SIG-M5 treated with dmso at 0.1 percent for 504 hours (cell line): ENCODE measurements around the gene KCNMB2.
A peak's percentile ranks its signal among the peaks of the same experiment; 100 is the strongest.
"Not testable (repeated sequence)": the region's sequence is repeated elsewhere in the genome, so short reads cannot be mapped to it uniquely, and the experiment has no call there.

Source experiments
- DNase-seq: peaks from one replicate; lab custom pipeline; 2025; ENCODE audit not compliant: unreplicated experiment; lab: John Stamatoyannopoulos, UW

The KCNMB2 gene

DNA sequence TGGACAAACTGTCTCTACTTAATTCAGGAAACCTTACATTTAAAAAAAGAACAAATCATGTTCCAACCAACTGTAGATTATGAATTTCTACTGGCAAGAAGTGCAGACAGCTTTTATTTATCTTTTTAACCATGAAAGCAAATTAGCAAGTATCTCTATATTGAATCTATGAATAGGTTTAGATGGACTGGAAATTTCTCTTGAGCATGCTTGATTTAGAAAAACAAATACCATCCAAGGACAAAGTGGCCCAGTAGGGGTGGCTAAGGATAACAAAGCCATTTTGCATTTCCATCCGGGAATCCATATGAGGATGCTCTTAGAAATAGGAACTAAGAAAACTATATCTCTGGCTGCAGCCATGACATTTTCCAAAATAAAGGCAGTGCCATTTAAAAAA is 150.6 kb downstream of the KCNMB2 start:
- no peak for DNase-seq

DNA sequence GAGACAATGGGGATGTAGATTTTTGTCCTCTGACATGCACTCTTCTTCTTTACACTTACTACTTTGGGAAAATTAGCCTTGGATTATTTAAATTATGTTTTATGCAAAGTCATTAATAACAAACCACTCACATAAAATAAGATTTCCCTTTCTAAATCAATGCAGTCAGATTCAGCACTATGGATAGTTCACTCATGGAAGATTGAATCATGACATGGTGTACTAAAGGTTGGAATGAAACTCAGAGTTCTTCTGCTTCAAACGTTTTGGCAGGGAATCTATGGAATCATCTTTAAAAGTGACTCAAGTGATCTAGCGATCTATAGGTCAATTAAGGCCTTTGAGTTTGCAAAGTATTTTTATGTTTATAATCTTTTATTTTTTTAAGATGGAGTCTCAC is 154.3 kb downstream of the KCNMB2 start:
- DNase-seq, result no peak

DNA sequence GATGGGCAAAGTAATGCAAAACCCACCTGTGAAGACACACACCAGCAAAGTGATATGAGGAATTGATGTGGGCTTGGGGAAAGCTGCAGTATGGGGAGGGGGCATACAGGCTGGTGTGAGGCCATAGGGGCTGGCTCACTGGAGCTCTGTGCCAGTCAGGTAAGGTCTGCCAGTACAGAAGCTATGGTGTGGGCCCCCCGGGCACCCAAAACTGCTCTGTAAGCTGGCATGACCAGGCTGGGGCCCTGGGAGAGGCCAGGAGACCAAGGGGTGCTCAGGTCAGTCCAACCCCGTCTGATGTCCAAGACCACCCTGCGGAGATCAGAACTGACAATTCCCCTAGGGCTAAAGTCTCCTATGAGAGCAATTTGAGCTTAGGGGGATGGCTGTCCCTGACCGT is 163.1 kb downstream of the KCNMB2 start:
- no peak for DNase-seq

GRCh38 chr3:178699810-178700209 is 163.6 kb downstream of the KCNMB2 start:
- DNase-seq, result no peak

- no peak for DNase-seq
Observed at GRCh38 chr3:178703268-178703975, 167.2 kb downstream of the KCNMB2 start.

GRCh38 chr3:178705925-178706324 is 169.7 kb downstream of the KCNMB2 start:
- peak; percentile 37 for DNase-seq

DNA sequence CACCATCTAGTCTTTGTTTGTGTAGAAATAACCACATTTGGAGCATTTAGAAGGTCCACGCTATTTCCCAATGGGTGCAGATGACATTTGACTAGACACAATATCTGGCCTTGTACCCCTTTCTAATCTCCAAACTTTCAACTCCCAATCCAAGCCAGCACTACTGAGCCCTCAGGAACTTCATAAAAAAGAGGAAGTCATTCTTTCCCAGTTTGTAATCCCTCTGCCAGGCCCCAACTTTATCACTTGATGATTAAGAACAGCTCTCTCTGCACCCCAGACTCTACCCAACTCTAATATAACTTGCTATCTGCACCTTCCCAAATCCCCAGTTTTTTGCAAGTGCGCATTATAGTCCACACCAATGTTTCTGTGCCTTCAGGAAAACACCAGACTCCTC is 170.2 kb downstream of the KCNMB2 start:
- DNase-seq, result no peak

GRCh38 chr3:178707311-178708031 is 171.2 kb downstream of the KCNMB2 start:
- DNase-seq, result no peak

DNA sequence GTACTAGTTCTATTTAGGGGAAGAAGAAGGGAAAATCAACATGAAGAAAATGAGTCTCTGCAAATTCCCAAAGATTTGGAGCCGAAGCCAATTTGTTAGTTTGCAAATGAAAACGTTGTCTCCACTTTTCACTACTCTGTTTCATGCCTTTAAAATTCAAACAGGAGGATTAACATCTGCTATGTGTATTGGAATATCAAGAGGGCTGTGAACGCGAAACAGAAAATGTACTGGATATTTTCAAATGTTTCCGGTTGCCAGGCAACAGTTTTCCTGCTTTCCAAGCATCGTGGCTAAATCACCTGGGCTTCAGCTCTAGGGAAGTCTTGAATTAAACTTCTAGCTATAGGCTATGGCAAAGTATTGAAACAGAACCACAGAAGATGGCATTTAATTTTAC is 172.8 kb downstream of the KCNMB2 start:
- no peak for DNase-seq

DNA sequence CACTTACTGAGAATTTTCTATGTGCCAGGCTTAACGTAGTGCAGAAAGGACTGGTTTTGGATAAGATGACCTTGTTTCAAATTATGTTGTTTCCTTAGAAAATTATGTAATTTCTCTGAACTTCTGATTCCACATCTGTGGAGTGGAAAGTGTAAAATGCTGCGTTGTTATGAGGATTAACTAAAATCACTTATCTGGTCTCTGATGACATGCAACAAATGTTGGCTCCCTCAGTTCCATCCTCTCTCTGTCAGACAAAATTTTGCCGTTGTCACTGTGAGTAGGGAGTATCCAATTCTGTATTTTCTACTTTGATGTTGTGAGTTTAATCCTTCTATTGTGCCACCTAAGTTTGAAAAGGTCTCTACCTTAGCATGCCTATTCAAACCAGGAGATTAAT is 175.5 kb downstream of the KCNMB2 start:
- no peak for DNase-seq

DNA sequence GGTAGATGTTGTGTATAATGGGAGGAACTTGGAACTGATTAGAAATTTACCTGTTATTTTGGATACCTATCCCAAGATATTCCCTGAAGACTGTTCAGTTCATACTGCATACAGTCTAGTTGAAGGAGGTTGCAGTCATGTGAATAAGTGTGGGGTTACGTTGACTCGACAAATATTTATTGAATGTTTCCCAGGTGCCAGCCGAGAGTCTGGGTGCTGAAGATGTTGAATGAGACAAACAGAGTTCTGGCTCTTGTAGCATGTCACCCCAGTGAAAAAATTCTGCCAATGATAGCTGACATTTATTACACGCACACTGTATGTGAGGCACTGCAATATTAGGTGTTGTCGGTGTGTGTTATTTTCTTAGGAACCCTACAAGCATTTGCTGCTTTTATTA is 176.0 kb downstream of the KCNMB2 start:
- DNase-seq, result no peak

DNA sequence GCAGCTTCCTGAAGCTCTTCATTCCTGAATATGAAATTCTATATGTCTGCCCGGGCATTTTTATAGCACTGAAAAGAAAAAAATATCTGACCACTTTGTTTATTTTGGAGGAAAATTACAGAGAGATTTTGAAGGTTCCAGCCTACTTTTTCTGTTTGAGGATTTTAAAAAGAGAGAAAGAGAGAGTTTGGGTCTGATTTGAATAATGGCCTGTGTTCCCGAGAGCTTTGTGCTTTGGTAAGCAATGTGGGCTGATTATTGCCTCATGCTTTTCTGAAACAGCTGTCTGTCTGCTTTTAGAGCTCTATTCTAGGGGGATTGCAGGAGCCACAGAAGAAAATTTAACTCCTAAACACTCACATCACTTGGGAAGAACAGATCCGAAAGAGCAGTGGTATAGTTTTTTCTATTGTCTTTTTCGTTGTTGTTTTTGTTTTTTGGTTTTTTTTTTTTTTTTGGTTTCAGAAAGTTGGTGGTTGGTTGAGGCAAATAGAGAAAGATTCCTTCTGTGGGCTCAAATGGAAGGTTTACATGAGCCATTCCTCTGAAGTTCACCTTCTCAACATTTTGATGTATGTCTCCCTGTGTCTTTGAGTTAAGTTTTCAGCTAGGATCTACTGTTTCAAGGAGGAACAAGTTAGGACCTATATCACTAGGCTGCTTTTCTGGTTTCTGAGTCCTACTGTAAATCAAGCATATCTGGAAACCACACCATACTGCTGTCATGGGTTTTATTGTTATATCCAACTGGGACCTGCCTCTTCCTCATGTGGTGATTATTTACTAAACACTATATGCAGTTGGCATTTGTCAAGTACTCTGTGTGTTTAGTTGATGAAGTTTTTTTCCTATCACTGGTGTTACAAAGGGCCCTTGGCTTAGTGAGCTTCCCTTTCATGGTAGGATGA is 178.9 kb downstream of the KCNMB2 start:
- no peak for DNase-seq

- DNase-seq, result no peak
Observed at GRCh38 chr3:178718995-178719635, 182.9 kb downstream of the KCNMB2 start.

GRCh38 chr3:178732824-178733223 is 196.6 kb downstream of the KCNMB2 start:
- DNase-seq, result no peak

- no peak for DNase-seq
Observed at GRCh38 chr3:178735032-178735674, 198.9 kb downstream of the KCNMB2 start.

- DNase-seq, result no peak
Observed at GRCh38 chr3:178736300-178736699, 200.1 kb downstream of the KCNMB2 start.

DNA sequence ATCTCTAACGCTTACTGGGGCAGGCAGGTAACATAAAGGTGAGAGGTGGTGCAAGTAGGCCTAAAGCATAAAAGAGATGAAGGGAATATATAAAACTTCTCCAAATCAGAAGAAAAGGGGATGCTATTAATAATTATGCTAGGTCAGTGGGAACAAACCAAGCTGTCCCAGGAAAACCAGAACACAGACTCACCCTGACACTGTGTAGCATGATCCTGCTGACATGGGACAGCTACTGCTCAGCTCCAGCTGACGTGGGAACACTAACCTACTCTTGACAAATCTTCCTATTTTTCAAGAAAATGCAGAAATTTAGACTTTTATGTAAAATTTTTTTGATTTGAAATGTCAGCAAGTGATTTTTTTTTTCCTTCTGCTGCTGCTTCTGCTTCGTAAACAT is 203.5 kb downstream of the KCNMB2 start:
- no peak for DNase-seq

DNA sequence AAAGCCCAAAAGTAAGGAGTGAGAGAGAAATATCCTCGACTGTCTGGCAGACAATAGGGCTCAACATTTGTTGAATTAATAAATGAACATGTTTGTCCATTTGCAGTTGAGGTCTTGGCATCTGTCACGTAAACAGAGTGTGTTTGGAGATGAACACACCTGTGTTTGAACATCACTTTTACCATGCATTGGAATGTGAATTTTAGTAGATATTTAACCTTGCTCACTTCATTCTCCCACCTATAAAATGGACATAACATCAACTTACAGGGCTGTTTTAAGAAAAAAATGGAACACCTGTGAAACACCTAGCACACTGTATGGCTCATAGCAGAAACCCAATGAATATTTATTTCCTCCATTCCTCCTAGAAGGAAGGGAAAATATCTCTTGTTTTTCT is 204.8 kb downstream of the KCNMB2 start:
- no peak for DNase-seq

- no peak for DNase-seq
Observed at GRCh38 chr3:178743297-178743696, 207.1 kb downstream of the KCNMB2 start.

GRCh38 chr3:178745861-178746655 is 209.8 kb downstream of the KCNMB2 start:
- not testable (repeated sequence) for DNase-seq
